Measurements from ENCODE around the gene MYH11.

MYH11 gene

DNA sequence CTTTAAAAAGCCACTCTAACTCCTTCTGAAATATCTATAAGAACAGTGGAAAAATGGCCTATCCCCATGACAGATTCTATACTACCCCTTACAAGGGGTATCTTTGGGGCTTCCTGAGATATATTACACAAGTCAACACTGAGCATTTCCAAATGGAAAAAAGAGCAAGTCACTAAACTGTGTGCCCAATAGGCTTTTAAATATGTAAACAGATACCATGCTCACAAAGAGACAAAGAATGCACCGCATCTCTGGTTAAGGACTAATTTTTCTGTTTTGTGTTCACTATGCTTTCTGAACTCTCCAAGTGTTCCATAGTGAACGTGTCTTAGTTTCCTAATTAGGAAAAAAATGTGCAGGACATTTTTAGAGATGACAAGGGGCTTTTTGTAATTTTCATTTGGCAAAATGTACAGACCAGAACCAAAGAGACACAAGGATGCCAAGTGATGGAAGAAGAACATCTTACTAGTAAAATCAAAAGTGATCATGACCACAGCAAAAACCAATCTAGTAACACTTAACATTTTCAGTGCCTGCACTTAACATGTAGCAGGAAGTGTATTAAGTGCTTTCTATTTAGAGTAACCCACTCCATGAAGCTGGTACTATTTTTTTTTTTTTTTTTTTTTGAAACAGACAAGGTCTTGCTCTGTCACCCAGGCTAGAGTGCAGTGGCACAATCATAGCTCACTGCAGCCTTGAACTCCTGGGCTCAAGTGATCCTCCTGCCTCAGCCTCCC is 21.5 kb downstream of the MYH11 start:
- no peak overlapping the region for H3K4me3 ChIP-seq (ENCODE audit: control insufficient read depth, low read depth, low read length)
- TF ChIP-seq, protein P1, sequence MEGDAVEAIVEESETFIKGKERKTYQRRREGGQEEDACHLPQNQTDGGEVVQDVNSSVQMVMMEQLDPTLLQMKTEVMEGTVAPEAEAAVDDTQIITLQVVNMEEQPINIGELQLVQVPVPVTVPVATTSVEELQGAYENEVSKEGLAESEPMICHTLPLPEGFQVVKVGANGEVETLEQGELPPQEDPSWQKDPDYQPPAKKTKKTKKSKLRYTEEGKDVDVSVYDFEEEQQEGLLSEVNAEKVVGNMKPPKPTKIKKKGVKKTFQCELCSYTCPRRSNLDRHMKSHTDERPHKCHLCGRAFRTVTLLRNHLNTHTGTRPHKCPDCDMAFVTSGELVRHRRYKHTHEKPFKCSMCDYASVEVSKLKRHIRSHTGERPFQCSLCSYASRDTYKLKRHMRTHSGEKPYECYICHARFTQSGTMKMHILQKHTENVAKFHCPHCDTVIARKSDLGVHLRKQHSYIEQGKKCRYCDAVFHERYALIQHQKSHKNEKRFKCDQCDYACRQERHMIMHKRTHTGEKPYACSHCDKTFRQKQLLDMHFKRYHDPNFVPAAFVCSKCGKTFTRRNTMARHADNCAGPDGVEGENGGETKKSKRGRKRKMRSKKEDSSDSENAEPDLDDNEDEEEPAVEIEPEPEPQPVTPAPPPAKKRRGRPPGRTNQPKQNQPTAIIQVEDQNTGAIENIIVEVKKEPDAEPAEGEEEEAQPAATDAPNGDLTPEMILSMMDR (conservative IDR thresholded peaks at IDR 0.05; ENCODE audit: control insufficient read depth, insufficient read depth, low read depth, low read length), result no peak
- DNase-seq (ENCODE audit: low read depth), result no peak

DNA sequence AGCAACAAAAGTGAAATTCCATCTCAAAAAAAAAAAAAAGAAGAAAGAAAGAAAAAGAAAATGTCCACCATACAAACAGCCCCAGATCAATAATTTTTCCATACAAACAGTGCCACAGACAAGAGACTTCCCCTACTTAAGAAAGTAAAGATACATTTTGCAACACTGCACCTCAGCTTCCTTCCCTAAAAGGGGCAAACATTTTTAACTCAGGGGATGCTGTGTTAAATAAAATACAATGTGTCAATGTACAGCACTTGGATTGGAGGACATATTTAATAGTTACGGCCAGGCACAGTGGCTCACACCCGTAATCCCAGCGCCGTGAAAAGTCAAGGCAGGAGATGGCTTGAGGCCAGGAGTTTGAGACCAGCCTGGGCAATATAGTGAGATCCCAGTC is 22.3 kb downstream of the MYH11 start:
- no peak overlapping the region for H3K4me3 ChIP-seq (ENCODE audit: control insufficient read depth, low read depth, low read length)
- TF ChIP-seq, protein P1 (conservative IDR thresholded peaks at IDR 0.05; ENCODE audit: control insufficient read depth, insufficient read depth, low read depth, low read length), result no peak
- DNase-seq (ENCODE audit: low read depth), result no peak

DNA sequence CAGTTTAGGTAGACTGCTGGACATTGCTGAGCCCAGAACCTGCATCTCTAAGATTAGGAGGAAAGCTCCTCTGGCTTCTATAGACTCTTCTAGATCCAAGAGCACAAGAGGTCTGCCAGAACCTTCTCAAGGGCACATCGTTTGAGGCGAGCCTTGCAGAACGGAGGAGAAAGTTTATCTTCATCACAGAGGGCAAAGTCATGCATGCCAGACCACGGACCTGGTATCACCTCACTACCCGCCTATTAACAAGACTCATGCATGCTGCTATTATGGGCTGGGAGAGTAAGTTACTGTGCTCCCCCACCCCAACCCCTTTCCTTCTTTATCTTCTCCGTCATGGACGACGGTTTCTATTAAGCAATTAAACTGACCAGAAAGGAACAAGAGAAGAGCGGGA is 23.3 kb downstream of the MYH11 start:
- TF ChIP-seq, protein P1 (conservative IDR thresholded peaks at IDR 0.05; ENCODE audit: control insufficient read depth, insufficient read depth, low read depth, low read length), result no peak
- DNase-seq (ENCODE audit: low read depth), result no peak

DNA sequence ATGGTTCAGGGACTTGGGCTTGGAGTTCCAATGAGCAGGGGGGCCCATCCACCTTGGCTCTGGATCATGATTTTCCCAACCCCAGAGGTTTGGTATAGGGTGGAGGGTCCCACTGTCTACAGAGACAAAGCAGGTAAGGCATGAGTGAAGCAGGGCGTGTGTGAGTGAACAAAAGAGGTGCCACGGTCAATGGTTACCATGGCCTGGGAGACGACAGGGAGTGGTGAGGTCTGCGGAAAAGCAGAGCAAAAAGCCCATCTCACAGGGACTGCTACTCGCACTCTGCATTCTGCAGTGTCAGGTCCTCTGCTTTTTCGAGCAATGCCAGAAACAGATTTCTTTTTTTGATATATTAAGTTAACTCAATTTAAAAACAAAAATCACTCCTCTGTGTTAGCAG is 24.6 kb downstream of the MYH11 start:
- TF ChIP-seq, protein P1 (conservative IDR thresholded peaks at IDR 0.05; ENCODE audit: control insufficient read depth, insufficient read depth, low read depth, low read length), result no peak
- DNase-seq (ENCODE audit: low read depth), result no peak
- H3K4me3 ChIP-seq (ENCODE audit: control insufficient read depth, low read depth, low read length), result no peak overlapping the region

More for the DNA sequence above, 23.3 kb downstream of the MYH11 start:
- no peak overlapping the region for H3K4me3 ChIP-seq (ENCODE audit: control insufficient read depth, low read depth, low read length)

DNA sequence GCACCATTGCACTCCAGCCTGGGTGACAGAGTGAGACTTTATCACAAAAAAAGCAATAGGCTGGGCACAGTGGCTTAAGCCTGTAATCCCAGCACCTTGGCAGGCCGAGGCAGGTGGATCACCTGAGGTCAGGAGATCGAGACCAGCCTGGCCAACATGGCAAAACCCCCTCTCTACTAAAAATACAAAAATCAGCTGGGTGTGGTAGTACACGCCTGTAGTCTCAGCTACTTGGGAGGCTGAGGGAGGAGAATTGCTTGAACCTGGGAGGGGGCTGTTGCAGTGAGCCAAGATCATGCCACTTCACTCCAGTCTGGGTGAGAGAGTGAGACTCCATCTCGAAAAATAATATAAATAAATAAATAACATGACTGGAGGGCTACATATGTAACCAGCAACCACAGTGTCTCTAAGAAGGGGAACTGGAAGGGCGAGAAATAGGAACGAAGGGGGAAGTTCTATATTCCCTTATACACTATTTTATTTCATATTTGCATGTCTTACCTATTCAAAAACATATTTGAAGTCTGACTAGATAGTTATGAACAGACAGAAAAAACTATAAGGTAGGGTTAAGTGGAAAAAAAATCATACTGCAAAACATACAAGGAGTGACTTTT is 25.9 kb downstream of the MYH11 start:
- TF ChIP-seq, protein P1 (conservative IDR thresholded peaks at IDR 0.05; ENCODE audit: control insufficient read depth, insufficient read depth, low read depth, low read length), result no peak
- H3K4me3 ChIP-seq (ENCODE audit: control insufficient read depth, low read depth, low read length), result no peak overlapping the region
- DNase-seq (ENCODE audit: low read depth), result no peak

DNA sequence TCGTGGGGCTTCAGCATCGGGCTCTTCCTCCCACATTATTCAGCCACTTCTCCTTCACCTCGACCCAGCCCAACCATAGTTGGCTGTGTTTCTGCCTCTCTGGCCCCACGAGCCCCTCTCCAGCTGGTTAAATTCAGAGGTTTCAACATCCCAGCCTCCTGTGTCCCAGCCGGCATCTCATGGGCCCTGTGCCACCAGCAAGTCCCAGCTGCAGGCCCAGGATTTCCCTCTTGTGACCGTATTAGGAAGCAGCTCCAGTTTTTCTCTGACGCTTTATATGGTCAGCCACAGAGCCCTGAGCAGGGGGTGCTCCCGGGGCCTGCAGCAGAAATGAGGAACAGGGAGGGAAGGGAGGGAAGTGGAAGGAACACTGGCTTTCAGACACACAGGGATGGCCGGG is 27.4 kb downstream of the MYH11 start:
- DNase-seq (ENCODE audit: low read depth), result peak; percentile 0
- TF ChIP-seq, protein P1 (conservative IDR thresholded peaks at IDR 0.05; ENCODE audit: control insufficient read depth, insufficient read depth, low read depth, low read length), result no peak
- no peak overlapping the region for H3K4me3 ChIP-seq (ENCODE audit: control insufficient read depth, low read depth, low read length)

Measured in fibroblast of mammary gland (primary cell).